MM.1S (cell line): ENCODE data around the gene SLC25A19.

Experiments used
- DNase-seq: peaks from one replicate; pipeline ENCODE4 v3.0.0-alpha.2; 2015
- H2AFZ ChIP-seq: fragments of 300-600 bp; sonication (generic); 2 replicates; pipeline ENCODE4 v1.6.0; 2016; ENCODE audit warnings: antibody characterized with exemption, low read length
- H3F3A ChIP-seq: fragments of 300-600 bp; sonication (generic); 2 replicates; pipeline ENCODE4 v1.6.1; 2016; ENCODE audit warnings: mild to moderate bottlenecking, antibody characterized with exemption, low read length, moderate library complexity, mixed read lengths; ENCODE audit not compliant: insufficient read depth
- H3K27ac ChIP-seq: fragments of 300-600 bp; sonication (generic); 2 replicates; pipeline ENCODE4 v1.5.1; 2016; ENCODE audit warnings: mild to moderate bottlenecking, low read length
- H3K27me3 ChIP-seq: fragments of 300-600 bp; sonication (generic); replicated peaks from 2 replicates; pipeline ENCODE4 v1.6.0; 2016; ENCODE audit warnings: low read length; ENCODE audit not compliant: insufficient read depth
- H3K36me3 ChIP-seq: fragments of 300-600 bp; sonication (generic); replicated peaks from 2 replicates; pipeline ENCODE4 v1.6.1; 2016; ENCODE audit warnings: mild to moderate bottlenecking, low read length, mixed read lengths; ENCODE audit not compliant: insufficient read depth
- H3K4me1 ChIP-seq: fragments of 300-600 bp; sonication (generic); 2 replicates; pipeline ENCODE4 v1.6.1; 2016; ENCODE audit warnings: low read length, mixed read lengths
- H3K4me2 ChIP-seq: fragments of 300-600 bp; sonication (generic); 2 replicates; pipeline ENCODE4 v1.6.0; 2016; ENCODE audit warnings: low read depth, low read length
- H3K4me3 ChIP-seq: fragments of 300-600 bp; sonication (generic); 2 replicates; pipeline ENCODE4 v1.5.1; 2016; ENCODE audit warnings: low read length, mixed read lengths
- H3K79me2 ChIP-seq: fragments of 300-600 bp; sonication (generic); 2 replicates; pipeline ENCODE4 v1.6.1; 2016; ENCODE audit warnings: mixed run types, low read length, mixed read lengths
- H3K9ac ChIP-seq: fragments of 300-600 bp; sonication (generic); 2 replicates; pipeline ENCODE4 v1.6.1; 2016; ENCODE audit warnings: low read length, mixed read lengths
- H3K9me2 ChIP-seq: fragments of 300-600 bp; sonication (generic); replicated peaks from 2 replicates; pipeline ENCODE4 v1.6.1; 2016; ENCODE audit warnings: mild to moderate bottlenecking, low read length, mixed read lengths; ENCODE audit not compliant: insufficient read depth
- H3K9me3 ChIP-seq: fragments of 300-600 bp; sonication (generic); replicated peaks from 2 replicates; pipeline ENCODE4 v1.6.1; 2016; ENCODE audit warnings: mild to moderate bottlenecking, low read length, mixed read lengths; ENCODE audit not compliant: insufficient read depth
- H4K20me1 ChIP-seq: fragments of 300-600 bp; sonication (generic); 2 replicates; pipeline ENCODE4 v1.6.1; 2016; ENCODE audit warnings: mild to moderate bottlenecking, low read length, moderate library complexity, mixed read lengths; ENCODE audit not compliant: insufficient read depth
- EZH2 ChIP-seq: fragments of 300-600 bp; sonication (generic); optimal IDR thresholded peaks from 2 replicates; pipeline ENCODE3; 2017; ENCODE audit warnings: low read depth, mild to moderate bottlenecking, antibody characterized with exemption, low read length, mixed read lengths
- EZH2phosphoT487 ChIP-seq: fragments of 300-600 bp; sonication (generic); IDR thresholded peaks from 2 replicates; pipeline ENCODE4 v1.6.1; 2018; ENCODE audit warnings: antibody characterized with exemption, low read length
- TF ChIP-seq, protein P1 (sequence below): fragments of 300-600 bp; sonication (generic); IDR thresholded peaks from 2 replicates; pipeline ENCODE4 v1.5.1; 2016; ENCODE audit warnings: antibody characterized with exemption, low read length, mixed read lengths

SLC25A19 gene

DNA sequence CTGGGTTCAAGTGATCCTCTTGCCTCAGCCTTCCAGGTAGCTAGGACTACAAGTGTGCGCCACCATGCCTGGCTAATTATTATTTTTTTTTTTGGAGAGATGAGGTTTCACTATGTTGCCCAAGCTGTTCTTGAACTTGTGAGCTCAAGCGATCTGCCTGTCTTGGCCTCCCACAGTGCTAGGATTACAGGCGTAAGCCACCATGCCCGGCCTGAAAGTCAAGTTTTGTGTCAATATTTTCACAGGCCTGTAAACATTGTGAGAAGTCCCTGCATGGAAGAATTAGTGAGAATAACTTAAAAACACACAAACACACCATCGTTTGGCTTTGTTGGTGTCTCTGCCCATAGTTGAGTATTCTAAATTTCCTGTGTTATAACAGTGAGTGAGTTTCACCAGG is 61.5 kb downstream of the SLC25A19 start:
- Histone ChIP-seq H3K4me2 (no peak overlapping the region), H4K20me1 (no peaks in the 10 kb centered on the region), H2AFZ (no peak overlapping the region), H3K9me2 (no peaks in the 10 kb centered on the region), H3K27me3 (no peaks in the 10 kb centered on the region), H3K9ac (no peak overlapping the region), H3K9me3 (no peaks in the 10 kb centered on the region), H3K4me3 (no peak overlapping the region), H3K27ac (no peak overlapping the region), H3K36me3 (peaks cover 8% of the 10 kb centered on the region), H3K79me2 (no peaks in the 10 kb centered on the region; the same call in 1 of the 2 replicates), H3F3A (no peaks in the 10 kb centered on the region), H3K4me1 (no peaks in the 10 kb centered on the region)
- DNase-seq: no peak
- TF ChIP-seq EZH2phosphoT487 (no peak), EZH2 (no peak)
- TF ChIP-seq, protein P1, sequence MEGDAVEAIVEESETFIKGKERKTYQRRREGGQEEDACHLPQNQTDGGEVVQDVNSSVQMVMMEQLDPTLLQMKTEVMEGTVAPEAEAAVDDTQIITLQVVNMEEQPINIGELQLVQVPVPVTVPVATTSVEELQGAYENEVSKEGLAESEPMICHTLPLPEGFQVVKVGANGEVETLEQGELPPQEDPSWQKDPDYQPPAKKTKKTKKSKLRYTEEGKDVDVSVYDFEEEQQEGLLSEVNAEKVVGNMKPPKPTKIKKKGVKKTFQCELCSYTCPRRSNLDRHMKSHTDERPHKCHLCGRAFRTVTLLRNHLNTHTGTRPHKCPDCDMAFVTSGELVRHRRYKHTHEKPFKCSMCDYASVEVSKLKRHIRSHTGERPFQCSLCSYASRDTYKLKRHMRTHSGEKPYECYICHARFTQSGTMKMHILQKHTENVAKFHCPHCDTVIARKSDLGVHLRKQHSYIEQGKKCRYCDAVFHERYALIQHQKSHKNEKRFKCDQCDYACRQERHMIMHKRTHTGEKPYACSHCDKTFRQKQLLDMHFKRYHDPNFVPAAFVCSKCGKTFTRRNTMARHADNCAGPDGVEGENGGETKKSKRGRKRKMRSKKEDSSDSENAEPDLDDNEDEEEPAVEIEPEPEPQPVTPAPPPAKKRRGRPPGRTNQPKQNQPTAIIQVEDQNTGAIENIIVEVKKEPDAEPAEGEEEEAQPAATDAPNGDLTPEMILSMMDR: no peak

- Histone ChIP-seq H3K4me3 (no peak overlapping the region), H3K27ac (no peak overlapping the region), H3K9me2 (no peaks in the 10 kb centered on the region), H3F3A (no peaks in the 10 kb centered on the region), H4K20me1 (no peaks in the 10 kb centered on the region), H3K9ac (no peak overlapping the region), H3K27me3 (no peaks in the 10 kb centered on the region), H3K4me2 (no peak overlapping the region), H3K9me3 (no peaks in the 10 kb centered on the region), H3K36me3 (no peaks in the 10 kb centered on the region; the same call in 1 of the 2 replicates), H2AFZ (no peak overlapping the region), H3K79me2 (no peaks in the 10 kb centered on the region; the same call in 1 of the 2 replicates), H3K4me1 (no peaks in the 10 kb centered on the region)
- TF ChIP-seq EZH2 (no peak), EZH2phosphoT487 (no peak)
- TF ChIP-seq, protein P1: no peak
- DNase-seq: no peak
Observed at GRCh38 chr17:75225016-75225415, 64.2 kb downstream of the SLC25A19 start.
